GM18867 (cell line): ENCODE measurements around the gene LCN12.

Experiments used
- ATAC-seq: cut with Tn5 transposase; IDR thresholded peaks from one replicate; pipeline ENCODE4 v1.9.1; 2021; ENCODE audit warnings: mild to moderate bottlenecking, moderate library complexity; ENCODE audit not compliant: unreplicated experiment

Gene LCN12, protein sequence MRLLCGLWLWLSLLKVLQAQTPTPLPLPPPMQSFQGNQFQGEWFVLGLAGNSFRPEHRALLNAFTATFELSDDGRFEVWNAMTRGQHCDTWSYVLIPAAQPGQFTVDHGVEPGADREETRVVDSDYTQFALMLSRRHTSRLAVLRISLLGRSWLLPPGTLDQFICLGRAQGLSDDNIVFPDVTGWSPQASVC

DNA sequence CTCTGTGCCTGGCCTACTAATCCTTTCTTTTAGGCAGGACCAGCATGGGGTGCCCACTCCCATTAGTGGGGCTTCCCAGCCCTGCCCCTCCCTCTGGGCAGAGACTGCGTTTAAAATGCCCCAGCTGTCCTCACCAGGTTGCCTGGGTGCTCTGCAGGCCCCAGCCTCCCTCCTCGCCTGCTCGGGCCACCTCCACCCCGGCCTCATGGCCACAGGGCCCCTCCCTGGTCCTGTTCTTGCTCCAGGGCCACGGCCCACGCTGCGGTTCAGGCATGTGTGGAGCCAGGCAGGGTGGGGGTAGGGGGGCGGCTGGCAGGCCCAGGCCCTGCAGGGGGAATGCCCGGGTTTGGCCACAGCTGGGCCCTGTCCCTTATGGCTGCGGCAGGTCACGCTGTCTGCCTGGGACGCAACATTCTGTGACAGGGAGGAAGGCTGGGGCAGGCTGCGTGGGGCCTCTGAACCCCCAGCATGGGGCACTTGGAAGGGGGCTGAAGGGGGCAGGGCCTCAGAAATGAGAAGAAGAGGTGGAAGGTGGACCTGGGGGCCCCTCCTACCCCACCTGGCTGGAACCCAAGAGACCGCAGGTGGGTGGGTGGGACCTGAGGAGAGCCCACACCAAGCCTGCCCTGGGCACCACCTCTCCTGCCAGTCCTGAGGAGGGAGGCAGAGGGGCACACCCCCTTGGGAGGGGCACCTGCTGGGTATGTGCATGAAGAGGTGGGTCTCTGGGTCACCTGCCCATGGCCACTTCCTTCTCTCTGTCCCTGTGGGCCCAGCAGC is at the start of gene LCN12:
Gene LCN12 (plus strand): TSS at position 733 of the 780 bp plus-strand sequence. CDS start 55 bp downstream, outside the sequence.
- no peak for ATAC-seq

DNA sequence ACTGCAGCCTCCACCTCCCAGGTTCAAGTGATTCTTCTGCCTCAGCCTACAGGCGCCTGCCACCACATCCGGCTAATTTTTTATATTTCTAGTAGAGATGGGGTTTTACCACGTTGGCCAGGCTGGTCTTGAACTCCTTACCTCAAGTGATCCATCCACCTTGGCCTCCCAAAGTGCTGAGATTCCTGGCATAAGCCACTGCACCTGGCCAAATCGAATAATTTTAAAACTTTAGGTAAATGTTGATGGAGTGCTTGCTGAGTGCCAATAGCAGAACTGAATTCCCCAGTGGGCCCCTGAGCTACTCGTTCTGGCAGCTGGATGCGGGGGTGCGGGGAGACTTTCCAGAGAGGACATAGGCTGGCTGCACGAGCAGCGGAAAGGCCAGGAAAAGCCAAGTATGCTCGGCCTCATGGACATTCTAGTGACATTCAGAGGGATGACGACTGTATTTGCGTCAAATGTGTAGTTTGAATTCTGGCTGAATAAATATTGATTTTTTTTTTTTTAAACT is 49.0 kb upstream of the LCN12 start:
- ATAC-seq: no peak

DNA sequence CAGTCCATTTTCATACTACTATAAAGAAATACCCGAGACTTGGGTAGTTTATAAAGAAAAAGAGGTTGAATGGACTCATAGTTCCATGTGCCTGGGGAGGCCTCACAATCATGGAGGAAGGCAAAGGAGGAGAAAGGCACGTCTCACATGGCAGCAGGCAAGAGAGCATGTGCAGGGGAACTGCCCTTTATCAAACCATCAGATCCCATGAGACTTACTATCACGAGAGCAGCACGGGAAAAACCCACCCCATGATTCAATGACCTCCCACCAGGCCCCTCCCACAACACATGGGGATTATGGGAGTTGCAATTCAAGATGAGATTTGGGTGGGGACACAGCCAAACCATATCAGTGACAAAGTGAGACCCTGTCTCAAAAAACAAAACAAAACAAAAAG is 45.8 kb upstream of the LCN12 start:
- ATAC-seq: no peak

DNA sequence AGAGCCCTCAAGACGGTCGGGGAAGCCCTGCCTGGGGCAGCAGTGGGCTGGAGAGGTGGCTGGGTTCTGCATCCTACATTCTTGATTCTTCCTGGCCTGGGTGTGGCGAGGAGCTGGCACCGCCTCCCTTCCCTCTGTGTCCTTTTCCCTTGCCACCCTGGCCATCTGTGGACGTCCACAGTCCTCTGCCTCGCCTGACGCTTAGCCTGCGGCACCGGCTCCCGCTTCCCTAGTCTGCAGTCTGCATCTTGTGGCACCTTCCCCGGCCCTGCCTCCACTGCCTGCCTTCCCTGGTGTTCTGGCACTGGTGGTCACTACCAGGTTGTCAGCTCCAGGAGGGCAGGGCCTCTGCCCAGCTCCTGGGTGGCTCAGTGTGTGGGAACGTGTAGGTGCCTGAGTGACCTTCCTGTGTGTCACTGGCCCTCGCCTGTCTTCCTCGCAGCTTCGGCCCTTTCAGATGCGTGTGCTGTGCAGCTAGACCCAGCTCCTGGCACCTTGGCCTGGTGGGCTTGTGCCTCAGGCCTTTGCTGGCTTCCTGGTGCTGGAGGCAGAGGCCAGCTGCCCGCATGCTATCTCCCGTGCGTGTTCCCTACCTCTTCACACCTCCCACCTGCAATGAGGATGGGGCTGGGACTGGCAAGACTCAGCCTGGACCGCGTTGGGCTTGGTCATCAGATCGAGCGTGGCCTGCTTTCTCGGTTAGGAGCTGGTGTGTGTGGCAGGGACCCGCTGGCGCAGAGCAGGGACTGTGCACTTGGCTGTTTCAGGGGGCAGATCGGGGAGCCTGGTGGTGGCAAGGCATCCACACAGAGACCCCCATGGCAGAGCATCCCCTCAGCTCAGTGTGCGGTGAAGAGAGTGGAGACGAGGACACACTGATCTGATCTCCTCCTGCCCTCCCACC is 44.8 kb upstream of the LCN12 start:
- ATAC-seq: no peak

DNA sequence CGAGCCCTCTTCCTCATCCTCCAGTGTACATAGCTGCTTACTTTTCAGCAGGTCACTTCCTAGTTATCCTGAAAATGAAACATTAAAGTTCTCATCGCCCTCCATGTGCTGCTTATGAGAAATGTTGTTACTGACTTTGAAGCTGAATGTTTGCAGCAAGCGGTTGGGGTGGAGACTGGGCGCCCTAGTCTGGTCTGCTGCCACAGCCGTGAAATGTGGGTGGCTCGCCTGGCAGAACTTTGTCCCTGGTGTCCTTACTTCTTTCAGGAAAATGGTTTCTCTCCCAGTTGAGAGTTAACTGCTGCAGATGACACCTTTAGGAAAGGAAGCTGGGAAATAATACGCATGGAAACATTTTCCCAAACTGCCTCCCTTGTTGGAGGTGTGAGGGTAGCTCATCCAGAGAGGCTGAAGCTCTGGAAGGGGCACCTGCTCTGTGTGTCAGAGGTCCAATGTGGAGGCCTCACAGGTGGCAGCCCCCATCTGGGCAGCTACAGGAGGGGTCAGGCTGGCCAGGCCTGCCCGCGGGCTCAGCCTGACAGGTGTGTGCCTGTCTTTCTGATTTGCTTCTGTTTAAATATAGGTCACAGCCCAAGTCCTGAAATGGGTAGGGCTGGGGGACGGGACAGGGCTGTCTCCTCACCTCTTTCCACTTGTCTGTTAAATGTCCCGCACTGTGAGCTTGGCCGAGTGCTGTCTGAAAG is 41.7 kb upstream of the LCN12 start:
- no peak for ATAC-seq

DNA sequence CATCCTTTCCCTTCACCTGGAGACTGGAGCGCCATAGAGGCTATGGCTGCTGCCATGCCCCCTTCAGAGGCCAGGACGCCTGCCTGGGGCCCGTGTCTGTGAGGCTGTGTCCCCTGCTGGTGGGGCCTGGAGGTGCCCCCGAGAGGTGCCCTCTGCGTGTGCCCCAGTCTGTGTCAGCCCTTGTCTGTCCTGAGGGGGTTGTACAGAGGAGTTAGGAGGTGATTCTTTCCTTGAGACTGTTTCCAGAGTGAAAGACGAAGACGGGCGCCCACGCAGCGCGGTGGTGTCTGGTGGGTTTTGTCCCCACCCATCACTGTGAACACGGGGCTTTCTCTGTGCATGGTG is 41.2 kb upstream of the LCN12 start:
- ATAC-seq: no peak

DNA sequence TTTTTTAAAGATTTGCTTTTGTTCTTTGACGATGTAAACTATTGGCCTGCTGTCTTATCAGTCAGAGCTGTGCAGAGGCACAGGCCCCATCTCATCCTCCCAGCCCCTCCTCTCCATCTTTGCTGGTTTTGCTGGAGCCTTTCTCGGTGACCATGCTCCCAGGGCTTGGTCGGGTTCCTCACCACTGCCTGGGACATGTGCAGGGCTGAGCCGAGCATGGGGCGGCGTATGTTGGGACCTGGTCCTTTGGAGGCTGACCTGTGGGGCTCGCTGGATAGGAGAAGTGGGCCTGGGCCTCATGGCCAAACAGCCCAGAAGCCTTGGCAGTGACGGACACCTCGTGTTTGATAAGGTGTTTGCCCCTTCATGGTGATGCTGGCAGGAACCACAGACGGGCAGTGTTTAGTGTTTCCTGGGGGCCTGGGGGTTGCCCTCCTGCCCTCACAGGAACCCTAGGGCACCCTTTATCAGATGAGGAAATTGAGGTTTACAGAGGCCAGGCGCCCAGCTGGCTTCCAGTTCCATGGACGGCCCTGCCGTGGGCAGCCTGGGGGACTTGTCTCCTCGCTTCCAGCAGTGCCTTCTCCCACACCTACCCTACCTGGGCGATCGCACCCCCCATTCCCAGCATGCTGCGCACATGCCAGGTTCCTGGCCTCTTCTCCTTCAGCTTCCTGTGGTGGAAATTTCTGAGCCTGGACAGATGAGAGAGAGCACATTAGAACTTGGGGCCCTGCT is 38.2 kb upstream of the LCN12 start:
- ATAC-seq: no peak

DNA sequence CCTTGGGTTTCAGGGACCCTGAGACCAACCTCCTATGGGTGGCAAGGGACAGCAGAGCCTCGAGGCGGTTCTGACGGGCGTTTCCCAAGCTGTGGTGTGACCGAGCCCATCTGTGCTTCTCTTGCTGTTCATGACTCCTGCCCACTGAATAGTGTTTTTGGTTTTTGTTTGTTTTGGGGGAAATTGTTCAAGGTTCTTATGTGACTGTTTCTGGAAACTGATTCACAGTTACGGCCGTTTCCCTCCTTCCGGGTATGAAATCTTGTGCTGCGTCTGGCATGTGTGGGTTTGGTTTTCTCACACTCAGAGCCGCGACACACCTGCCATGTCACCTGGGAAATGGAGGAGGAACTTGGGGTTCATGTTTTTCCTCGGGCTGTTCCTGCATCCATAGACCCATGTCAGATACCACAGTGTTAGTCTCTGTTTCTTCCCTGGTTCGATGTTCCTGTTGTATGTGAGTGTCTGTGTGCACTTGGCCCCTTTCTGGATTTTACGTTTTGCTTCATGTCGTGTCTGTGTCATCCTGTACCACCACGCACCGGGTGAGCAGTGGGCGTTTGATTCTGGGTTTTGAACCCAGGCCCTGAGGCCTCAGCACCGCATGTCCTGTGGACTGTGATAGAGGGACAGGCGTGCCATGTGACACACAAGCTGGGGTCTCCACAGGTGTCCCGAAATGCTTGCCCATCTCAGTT is 36.3 kb upstream of the LCN12 start:
- no peak for ATAC-seq

DNA sequence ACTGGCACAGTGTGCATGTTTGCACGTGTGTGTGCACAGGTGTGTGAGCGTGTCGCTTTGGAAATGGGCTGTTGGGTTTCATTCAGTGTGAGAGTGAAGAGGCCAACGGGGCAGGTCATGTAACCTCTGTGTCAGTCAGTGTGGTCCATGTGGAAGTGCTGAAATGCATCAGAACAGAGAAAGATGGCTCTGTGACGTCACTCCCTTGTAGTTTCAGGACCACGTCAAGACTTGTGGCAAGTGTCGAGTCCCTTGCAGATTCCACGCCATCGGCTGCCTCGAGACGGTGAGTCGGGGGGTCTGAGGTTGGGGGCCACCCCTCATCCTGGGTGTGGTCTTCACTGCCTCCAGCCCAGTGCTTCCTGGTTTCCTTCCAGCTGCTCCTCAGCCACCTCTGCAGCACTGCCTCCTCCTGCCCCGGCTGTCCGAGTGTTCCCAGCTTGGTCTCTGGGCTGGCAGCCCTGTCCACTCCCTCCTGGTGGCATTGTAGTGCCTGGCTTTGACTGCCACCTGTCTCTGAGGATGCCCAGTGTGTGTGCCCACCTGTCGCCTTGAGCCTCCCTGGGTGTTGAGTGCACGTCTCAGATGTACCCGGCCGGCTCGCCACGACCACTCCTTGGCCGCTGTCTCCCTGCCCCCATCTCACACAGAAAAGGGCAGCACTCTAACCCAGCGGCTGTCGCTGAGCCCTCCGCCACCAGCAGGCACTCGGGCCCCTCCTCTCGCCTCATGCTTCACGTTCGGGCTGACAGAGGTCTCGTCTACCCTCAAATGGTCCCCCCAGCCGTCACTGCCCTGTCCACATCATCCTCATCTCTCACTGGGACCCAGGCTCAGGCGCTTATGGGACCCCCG is 35.5 kb upstream of the LCN12 start:
- no peak for ATAC-seq

DNA sequence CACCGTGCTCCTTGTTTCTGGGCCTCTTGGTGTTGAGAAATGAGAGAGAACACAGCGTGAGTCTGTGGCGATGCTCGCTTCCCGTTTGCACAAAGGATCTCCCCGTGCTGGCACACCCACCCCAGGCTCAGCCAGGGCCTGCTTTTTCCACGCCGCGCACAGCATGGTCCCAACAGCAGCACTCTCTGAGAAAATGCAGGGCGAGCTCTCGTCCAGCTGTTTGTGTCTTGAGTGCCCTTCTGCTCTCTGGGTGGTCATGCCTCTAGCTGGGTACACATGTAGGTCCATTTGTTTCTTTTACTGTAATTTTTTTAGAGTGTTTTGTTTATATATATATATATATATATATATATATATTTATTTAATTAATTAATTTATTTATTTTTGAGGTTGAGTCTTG is 34.2 kb upstream of the LCN12 start:
- no peak for ATAC-seq

DNA sequence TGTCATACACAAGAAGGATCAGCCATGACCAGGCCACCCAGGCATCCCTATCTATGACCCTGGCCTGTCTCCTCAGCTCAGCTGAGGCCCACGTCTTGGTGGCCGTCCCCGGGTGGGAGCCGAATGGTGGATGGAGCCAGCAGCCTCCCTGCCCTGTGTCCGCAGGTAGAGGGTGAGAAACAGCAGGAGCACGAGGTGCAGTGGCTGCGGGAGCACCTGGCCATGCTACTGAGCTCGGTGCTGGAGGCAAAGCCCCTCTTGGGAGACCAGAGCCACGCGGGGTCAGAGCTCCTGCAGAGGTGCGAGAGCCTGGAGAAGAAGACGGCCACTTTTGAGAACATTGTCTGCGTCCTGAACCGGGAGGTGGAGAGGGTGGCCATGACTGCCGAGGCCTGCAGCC is 32.0 kb upstream of the LCN12 start:
- no peak for ATAC-seq

DNA sequence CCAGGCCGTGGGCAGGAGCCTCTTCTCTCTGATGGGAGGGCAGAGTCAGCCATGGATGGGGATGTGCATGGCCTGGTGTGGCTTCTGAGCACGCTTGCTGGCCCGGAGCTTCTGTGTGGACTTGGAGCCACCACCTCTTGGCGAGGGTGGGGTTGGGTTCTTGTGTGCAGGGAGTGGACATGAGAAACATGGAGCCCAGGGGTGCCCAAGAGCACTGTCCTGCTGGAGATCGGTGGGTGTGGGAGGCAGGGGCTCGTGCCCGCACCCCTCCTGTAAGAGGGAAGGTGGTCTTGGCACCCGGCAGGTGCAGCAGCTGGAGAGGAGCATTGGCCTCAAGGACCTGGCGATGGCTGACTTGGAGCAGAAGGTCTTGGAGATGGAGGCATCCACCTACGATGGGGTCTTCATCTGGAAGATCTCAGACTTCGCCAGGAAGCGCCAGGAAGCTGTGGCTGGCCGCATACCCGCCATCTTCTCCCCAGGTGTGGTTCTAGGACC is 31.3 kb upstream of the LCN12 start:
- no peak for ATAC-seq

DNA sequence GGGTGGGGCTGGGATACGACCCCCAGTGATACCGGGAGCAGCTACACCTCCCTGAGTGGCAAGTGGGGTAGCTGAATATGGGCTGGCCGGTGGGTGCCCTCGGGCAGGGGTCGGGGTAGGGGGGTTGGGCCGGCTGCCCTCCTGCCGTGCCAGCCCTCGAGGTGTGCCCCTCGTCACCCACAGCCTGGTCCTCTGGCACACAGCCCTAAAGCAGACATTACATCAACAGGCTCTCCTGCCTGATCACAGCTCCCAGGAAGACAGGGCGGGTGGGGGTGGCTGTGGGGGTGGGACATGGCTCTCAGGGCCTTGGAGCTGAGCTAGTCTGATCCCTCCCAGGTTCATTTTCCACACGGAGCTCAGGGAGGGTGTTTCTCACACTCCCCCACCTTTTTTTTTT is 30.8 kb upstream of the LCN12 start:
- ATAC-seq: no peak

DNA sequence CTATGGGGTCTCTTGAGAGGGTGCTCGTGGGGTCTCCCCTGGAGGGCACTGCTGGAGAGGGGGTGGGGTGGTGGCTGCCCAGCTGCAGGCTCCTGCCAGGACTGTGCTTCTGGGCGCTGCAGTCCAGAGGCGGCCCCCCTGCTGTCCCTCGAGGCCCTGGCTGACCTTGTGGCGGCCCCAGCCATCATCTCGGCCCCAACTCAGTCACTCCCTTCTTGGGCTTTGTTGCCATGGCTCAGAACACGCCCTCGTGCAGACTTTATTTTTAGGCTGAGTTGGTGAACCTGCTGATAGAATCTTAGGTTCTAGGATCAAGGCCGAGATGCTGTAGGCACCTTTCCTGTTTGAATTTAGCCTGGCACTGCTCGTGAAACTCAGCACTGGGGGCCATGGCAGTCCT is 30.4 kb upstream of the LCN12 start:
- no peak for ATAC-seq

DNA sequence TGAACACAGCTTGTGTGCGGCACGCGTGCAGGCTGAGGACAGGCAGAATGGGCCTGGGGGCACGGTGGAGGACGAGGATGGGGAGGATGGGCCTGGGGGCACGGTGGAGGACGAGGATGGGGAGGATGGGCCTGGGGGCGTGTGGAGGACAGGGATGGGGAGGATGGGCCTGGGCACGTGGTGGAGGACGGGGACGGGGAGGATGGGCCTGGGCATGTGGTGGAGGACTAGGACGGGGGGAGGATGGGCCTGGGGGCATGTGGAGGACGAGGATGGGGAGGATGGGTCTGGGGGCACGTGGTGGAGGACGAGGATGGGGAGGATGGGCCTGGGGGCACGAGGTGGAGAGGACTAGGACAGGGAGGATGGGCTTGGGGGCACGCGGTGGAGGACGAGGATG is 29.5 kb upstream of the LCN12 start:
- ATAC-seq: no peak

DNA sequence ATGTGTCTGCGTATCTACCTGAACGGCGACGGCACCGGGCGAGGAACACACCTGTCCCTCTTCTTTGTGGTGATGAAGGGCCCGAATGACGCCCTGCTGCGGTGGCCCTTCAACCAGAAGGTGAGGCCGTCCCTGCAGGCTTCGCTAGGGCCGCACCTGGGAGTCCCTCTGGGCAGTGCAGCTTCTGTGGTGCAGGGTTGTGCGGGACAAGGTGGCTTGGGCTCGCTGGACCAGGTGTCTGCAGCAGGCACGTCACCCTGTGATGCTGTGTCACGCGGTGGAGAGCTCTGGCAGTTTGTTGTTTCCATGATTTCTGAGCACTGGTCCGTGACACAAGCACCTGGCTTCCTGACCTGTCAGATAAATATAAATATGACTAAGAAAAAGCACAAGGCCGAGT is 28.2 kb upstream of the LCN12 start:
- ATAC-seq: no peak

DNA sequence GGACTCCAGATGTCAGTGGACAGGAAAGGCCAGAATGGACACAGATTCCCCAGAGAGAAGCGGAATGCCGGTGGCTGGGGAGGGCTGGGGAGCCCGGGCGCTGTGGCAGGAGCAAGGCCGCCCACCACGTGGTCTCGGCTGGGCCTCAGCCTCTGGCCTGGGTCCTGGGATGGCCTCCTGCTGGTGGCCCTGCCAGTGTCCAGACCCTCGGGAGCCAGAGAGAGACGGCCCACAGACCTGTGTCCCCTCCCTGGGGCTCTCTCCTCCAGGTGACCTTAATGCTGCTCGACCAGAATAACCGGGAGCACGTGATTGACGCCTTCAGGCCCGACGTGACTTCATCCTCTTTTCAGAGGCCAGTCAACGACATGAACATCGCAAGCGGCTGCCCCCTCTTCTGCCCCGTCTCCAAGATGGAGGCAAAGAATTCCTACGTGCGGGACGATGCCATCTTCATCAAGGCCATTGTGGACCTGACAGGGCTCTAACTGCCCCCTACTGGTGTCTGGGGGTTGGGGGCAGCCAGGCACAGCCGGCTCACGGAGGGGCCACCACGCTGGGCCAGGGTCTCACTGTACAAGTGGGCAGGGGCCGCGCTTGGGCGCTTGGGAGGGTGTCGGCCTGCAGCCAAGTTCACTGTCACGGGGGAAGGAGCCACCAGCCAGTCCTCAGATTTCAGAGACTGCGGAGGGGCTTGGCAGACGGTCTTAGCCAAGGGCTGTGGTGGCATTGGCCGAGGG is 26.5 kb upstream of the LCN12 start:
- no peak for ATAC-seq

DNA sequence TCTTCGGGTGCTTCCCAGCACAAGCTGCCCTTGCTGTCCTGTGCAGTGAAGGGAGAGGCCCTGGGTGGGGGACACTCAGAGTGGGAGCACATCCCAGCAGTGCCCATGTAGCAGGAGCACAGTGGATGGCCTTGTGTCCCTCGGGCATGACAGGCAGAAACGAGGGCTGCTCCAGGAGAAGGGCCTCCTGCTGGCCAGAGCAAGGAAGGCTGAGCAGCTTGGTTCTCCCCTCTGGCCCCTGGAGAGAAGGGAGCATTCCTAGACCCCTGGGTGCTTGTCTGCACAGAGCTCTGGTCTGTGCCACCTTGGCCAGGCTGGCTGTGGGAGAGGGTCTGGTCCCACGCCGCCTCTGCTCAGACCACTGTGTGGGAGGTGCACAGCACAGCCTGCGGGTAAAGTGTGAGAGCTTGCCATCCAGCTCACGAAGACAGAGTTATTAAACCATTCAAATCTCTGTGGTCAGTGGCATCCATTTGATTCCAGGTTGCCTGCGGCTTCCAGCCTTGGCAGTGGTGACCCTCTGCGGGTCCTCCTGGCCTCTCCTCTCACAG is 25.8 kb upstream of the LCN12 start:
- no peak for ATAC-seq
